SK-N-SH (cell line): ENCODE data around the gene ACTN4. TPM values are rescaled to one million over a fixed set of nuclear protein-coding genes. Genes with fewer than 3 reads are reported as not detected.

Experiments
- CTCF ChIA-PET: fragments of 300-600, 350-600 bp; formaldehyde crosslinking; extraction: SDS; loops from one replicate; lab custom pipeline; 2021; lab: Yijun Ruan, JAX
- POLR2A ChIA-PET: fragments of 350-600 bp; sonication (Branson Sonifier 250); formaldehyde crosslinking; extraction: SDS; loops from one replicate; lab custom pipeline; 2020; ENCODE audit warnings: antibody characterized with exemption, inconsistent platforms; lab: Yijun Ruan, JAX
- DNase-seq: peaks from one replicate; pipeline ENCODE4 v3.0.0; 2012
- H2AFZ ChIP-seq: fragments of 200-600 bp; sonication (generic); 2 replicates; pipeline ENCODE4 v1.8.1; 2016; ENCODE audit warnings: antibody characterized with exemption, mild to moderate bottlenecking, low read depth
- H3F3A ChIP-seq: fragments of 200-600 bp; sonication (generic); replicated peaks from 2 replicates; pipeline ENCODE3; 2016; ENCODE audit warnings: antibody characterized with exemption, mild to moderate bottlenecking; ENCODE audit not compliant: insufficient read depth
- H3K27ac ChIP-seq, 2 experiments: fragments of 200-500 bp in 1 of 2; fragments of 200-600 bp in 1 of 2; sonication (Bioruptor generic) in 1 of 2; sonication (generic), shearing (Covaris generic) in 1 of 2; 2 replicates each; pipeline versions ENCODE4 v1.5.1 to v1.6.1; 2014 to 2016; ENCODE audit warnings: low read depth in 2 of 2, inconsistent platforms in 1 of 2, low read length in 1 of 2, mild to moderate bottlenecking in 1 of 2, mixed read lengths in 1 of 2
- H3K27me3 ChIP-seq: fragments of 200-600 bp; sonication (generic), shearing (Covaris generic); 2 replicates; pipeline ENCODE4 v1.6.1; 2016; ENCODE audit warnings: mixed run types; ENCODE audit not compliant: insufficient read depth
- H3K36me3 ChIP-seq, 2 experiments: fragments of 200-500 bp in 1 of 2; fragments of 200-600 bp in 1 of 2; sonication (Bioruptor generic) in 1 of 2; sonication (generic) in 1 of 2; replicated peaks in 1 of 2; 2 replicates each; pipeline versions ENCODE3 to v1.5.1; 2014 to 2016; ENCODE audit warnings: low read length in 1 of 2, mild to moderate bottlenecking in 1 of 2; ENCODE audit not compliant: insufficient read depth in 2 of 2, control insufficient read depth in 1 of 2
- H3K4me1 ChIP-seq, 2 experiments: fragments of 200-500 bp in 1 of 2; fragments of 200-600 bp in 1 of 2; sonication (Bioruptor generic) in 1 of 2; sonication (generic), shearing (Covaris generic) in 1 of 2; 2 replicates each; pipeline versions ENCODE4 v1.5.1 to v1.6.1; 2014 to 2016; ENCODE audit warnings: low read depth in 1 of 2, low read length in 1 of 2, mixed run types in 1 of 2; ENCODE audit not compliant: insufficient read depth in 2 of 2, control insufficient read depth in 1 of 2
- H3K4me2 ChIP-seq: fragments of 200-600 bp; sonication (generic), shearing (Covaris generic); 2 replicates; pipeline ENCODE4 v1.6.1; 2017; ENCODE audit warnings: mixed run types
- H3K4me3 ChIP-seq, 2 experiments: fragments of 200-500 bp in 1 of 2; fragments of 200-600 bp in 1 of 2; sonication (Bioruptor generic) in 1 of 2; sonication (generic), shearing (Covaris generic) in 1 of 2; 2 replicates each; pipeline versions ENCODE4 v1.5.1 to v1.8.1; 2014 to 2016; ENCODE audit warnings: low read depth in 2 of 2, inconsistent platforms in 1 of 2, low read length in 1 of 2, mild to moderate bottlenecking in 1 of 2, mixed read lengths in 1 of 2, moderate library complexity in 1 of 2
- H3K79me2 ChIP-seq: fragments of 200-600 bp; sonication (generic); 2 replicates; pipeline ENCODE4 v1.8.1; 2017; ENCODE audit warnings: mild to moderate bottlenecking; ENCODE audit not compliant: insufficient read depth
- H3K9ac ChIP-seq: fragments of 200-600 bp; sonication (generic); 2 replicates; pipeline ENCODE4 v1.6.1; 2017; ENCODE audit warnings: mixed run types
- H3K9me2 ChIP-seq: fragments of 200-600 bp; sonication (generic); 2 replicates; pipeline ENCODE4 v1.6.1; 2017; ENCODE audit warnings: mixed run types
- H3K9me3 ChIP-seq: fragments of 200-600 bp; sonication (generic); 2 replicates; pipeline ENCODE4 v1.6.1; 2017; ENCODE audit warnings: mixed run types, mild to moderate bottlenecking, moderate library complexity
- H4K20me1 ChIP-seq: fragments of 200-600 bp; sonication (generic); 2 replicates; pipeline ENCODE4 v1.6.1; 2017; ENCODE audit warnings: mild to moderate bottlenecking, mixed run types; ENCODE audit not compliant: insufficient read depth
- CHD2 ChIP-seq: fragments of 150-350 bp; IDR thresholded peaks from 2 replicates; pipeline ENCODE4 v1.6.1; 2018; ENCODE audit warnings: low read length; ENCODE audit not compliant: partially characterized antibody
- ELF1 ChIP-seq: IDR thresholded peaks from 2 replicates; pipeline ENCODE4 v1.4.0; 2012
- MEF2A ChIP-seq: IDR thresholded peaks from 2 replicates; pipeline ENCODE4 v1.4.0; 2012; ENCODE audit warnings: low read depth, borderline replicate concordance
- MXI1 ChIP-seq: IDR thresholded peaks from 2 replicates; pipeline ENCODE4 v1.6.1; 2012; ENCODE audit warnings: mild to moderate bottlenecking, low read depth, low read length, improper control_type of control experiment
- POLR2AphosphoS5 ChIP-seq: IDR thresholded peaks from 2 replicates; pipeline ENCODE4 v1.6.1; 2012; ENCODE audit warnings: low read depth, low read length
- RCOR1 ChIP-seq: fragments of 150-350 bp; IDR thresholded peaks from 2 replicates; pipeline ENCODE4 v1.6.1; 2017; ENCODE audit warnings: antibody characterized with exemption, low read length
- REST ChIP-seq: IDR thresholded peaks from 2 replicates; pipeline ENCODE4 v1.6.1; 2012; ENCODE audit warnings: mild to moderate bottlenecking, low read depth, low read length, moderate library complexity
- ZBTB33 ChIP-seq: IDR thresholded peaks from 2 replicates; pipeline ENCODE4 v1.4.0; 2012; ENCODE audit warnings: low read depth, borderline replicate concordance
- WGBS: methylation state at CpG from one replicate; pipeline ENCODE4 v1.1.6; 2017; ENCODE audit warnings: low lambda C conversion rate; 5-methylcytosine and 5-hydroxymethylcytosine counted together
- polyA plus RNA-seq, 3 experiments: library from polyadenylated mRNA; depleted of rRNA; stranded (reverse); fragments of >200 nt; gene quantifications; 2 replicates each; pipeline ENCODE4 v1.2.3, GENCODE V29; 2012

ACTN4 gene
- polyA plus RNA-seq, 1 of the 3 experiments (the other 2 are of a cell fraction), result 598 TPM

- TF ChIP-seq REST (no peak), MXI1 (no peak), MEF2A (no peak), ZBTB33 (no peak), ELF1 (no peak), CHD2 (no peak)
These were observed 64.3 kb downstream of the ACTN4 start (continued) for GRCh38 chr19:38711726-38712153.

- CTCF ChIA-PET, result interaction anchor here (0.7 to 1.4 kb wide), 3 partner anchors 18 to 309 kb away, joined by 3 to 5 read pairs (median 3); partner anchors contain the start of gene FAM98C
- H3K9me3 ChIP-seq, result no peaks in the 10 kb centered on the region
- H3K36me3 ChIP-seq, result peaks cover 59 to 83% of the 10 kb centered on the region in 2 experiments
- no peak overlapping the region; a peak in 1 of 4 replicates for H3K27ac ChIP-seq
- H3K79me2 ChIP-seq, result peaks cover 59% of the 10 kb centered on the region
- H4K20me1 ChIP-seq, result 0 out of 2 replicates have a peak, but pooled peaks cover 9% of the 10 kb centered on the region
- no peaks in the 10 kb centered on the region for H3K27me3 ChIP-seq
- no peak overlapping the region for H3K9ac ChIP-seq
- H3K4me3 ChIP-seq, result no peak overlapping the region
- peaks cover 0 to 4% of the 10 kb centered on the region in 2 experiments; a peak in 2 of 4 replicates for H3K4me1 ChIP-seq
- H3K4me2 ChIP-seq, result no peak overlapping the region
- WGBS, result 94% methylated on average over 12 of the region's 15 CpGs
- H3F3A ChIP-seq, result peaks cover 6% of the 10 kb centered on the region
- H2AFZ ChIP-seq, result no peak overlapping the region
- H3K9me2 ChIP-seq, result no peaks in the 10 kb centered on the region
- DNase-seq, result no peak
- TF ChIP-seq POLR2AphosphoS5 (0 out of 2 replicates have a peak, but pooled peaks have one; percentile 24), RCOR1 (no peak)
- POLR2A ChIA-PET, result no interaction called here
These were observed 64.8 kb downstream of the ACTN4 start for GRCh38 chr19:38712161-38712748.
